ENCODE measurements around the gene PKP4. TPM values are rescaled to one million over a fixed set of nuclear protein-coding genes. Genes with fewer than 3 reads are reported as not detected.

Gene PKP4
- total and polyA plus RNA-seq, 2 donors (not counting 1 experiment from before 2014, with no cell fraction given): 2.0 to 13.3 TPM

DNA sequence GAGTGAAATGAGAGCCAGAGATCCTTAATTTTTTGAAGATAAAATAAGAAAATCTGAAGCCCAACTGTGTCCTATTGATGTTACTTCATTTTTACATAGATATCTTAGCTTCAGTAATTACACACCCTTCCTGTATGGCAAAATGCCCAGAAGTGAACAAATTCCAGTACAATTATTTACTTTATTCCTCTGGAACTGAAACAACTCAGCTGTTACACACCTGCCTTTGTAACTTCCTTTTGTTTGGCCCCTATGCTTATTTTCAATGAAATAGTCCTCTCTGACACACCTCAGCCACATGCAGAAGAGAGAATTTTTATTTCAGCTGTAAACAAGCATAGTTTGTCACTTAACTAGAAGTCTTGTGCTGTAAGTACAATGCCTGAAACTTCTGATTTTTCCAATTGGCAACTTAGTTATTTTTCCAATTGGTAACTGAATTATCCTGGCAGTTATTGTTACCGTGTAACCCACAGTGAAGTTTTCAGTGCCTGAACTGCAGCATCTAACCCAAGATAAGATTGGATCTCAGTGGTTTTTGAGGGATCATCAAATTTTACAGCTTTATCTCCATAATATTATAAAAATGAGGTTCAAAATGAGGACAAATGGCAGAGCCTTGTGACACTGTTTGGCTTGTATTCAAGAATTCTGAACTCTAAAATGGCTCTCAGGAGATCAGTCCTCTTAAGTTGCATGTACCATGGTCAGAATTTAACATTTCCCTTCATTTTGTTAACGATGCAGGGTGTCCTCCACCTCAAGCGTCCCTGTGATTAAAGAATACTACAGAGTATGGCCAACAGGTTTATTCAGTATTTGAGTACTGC lies 82.6 kb downstream of the PKP4 start:
- no peak overlapping the region for H3K4me3 ChIP-seq (ENCODE audit: control extremely low read depth in 1 of 5, extremely low read depth in 1 of 5, insufficient read depth in 1 of 5, low read depth in 2 of 5, low read length in 4 of 5)
- no peak overlapping the region for H2AFZ ChIP-seq (ENCODE audit: insufficient read depth, low read depth, low read length, poor library complexity, severe bottlenecking)
- H3K4me1 Mint-ChIP-seq: no peaks in the 10 kb centered on the region
- no peak for TF ChIP-seq CTCF (IDR thresholded peaks at IDR 0.05)
- no peak for TF ChIP-seq EZH2 (IDR thresholded peaks at IDR 0.05; ENCODE audit: borderline replicate concordance, insufficient read depth, low read depth, low read length, poor library complexity, severe bottlenecking)
- H3K9me3 ChIP-seq (ENCODE audit: control extremely low read depth in 1 of 3, control insufficient read depth in 2 of 3, insufficient read depth in 1 of 3, low read length in 2 of 3): no peaks in the 10 kb centered on the region
- H4K20me1 ChIP-seq (ENCODE audit: control insufficient read depth, insufficient read depth, low read length, poor library complexity, severe bottlenecking): no peaks in the 10 kb centered on the region
- no peaks in the 10 kb centered on the region for H3K27me3 Mint-ChIP-seq
- H3K4me3 Mint-ChIP-seq: no peak overlapping the region
- no peaks in the 10 kb centered on the region for H3K4me1 ChIP-seq (ENCODE audit: control insufficient read depth in 2 of 2, insufficient read depth in 2 of 2, low read length in 2 of 2)
- no peak overlapping the region for H3K4me2 ChIP-seq (replicated peaks; ENCODE audit: low read depth, low read length, poor library complexity, severe bottlenecking)
- CTCF ChIA-PET: no interaction called here
- no peaks in the 10 kb centered on the region for H3K9me3 Mint-ChIP-seq (ENCODE audit: insufficient read depth)
- DNase-seq: no peak
- no peak for ATAC-seq (ENCODE audit: low read depth)
- WGBS (ENCODE audit: insufficient coverage): 100% methylated on average over 1 of the region's 3 CpGs
- intact Hi-C loops (cut with micrococcal nuclease): no loop called here
- H3K27ac Mint-ChIP-seq: no peak overlapping the region
- no peaks in the 10 kb centered on the region for H3K36me3 ChIP-seq (replicated peaks in 1 of 2; ENCODE audit: control extremely low read depth in 1 of 2, control insufficient read depth in 1 of 2, extremely low read depth in 1 of 2, insufficient read depth in 2 of 2, low read length in 1 of 2)
- no peaks in the 10 kb centered on the region for H3K79me2 ChIP-seq (ENCODE audit: control insufficient read depth, insufficient read depth, low read length)
- POLR2A ChIA-PET: no interaction called here
- H3K9ac ChIP-seq (ENCODE audit: low read length): no peak overlapping the region
- no peaks in the 10 kb centered on the region for H3K27me3 ChIP-seq (replicated peaks in 1 of 4; ENCODE audit: control extremely low read depth in 1 of 4, control insufficient read depth in 3 of 4, insufficient read depth in 4 of 4, low read length in 3 of 4)
- no peak overlapping the region for H3K27ac ChIP-seq (ENCODE audit: low read length in 2 of 2)

GRCh38 chr2:158542577-158542976 lies 85.8 kb downstream of the PKP4 start:
- CTCF ChIA-PET: no interaction called here
- DNase-seq: no peak
- POLR2A ChIA-PET: no interaction called here
- Histone ChIP-seq H3K9ac (ENCODE audit: low read length) (no peak overlapping the region), H3K9me3 (ENCODE audit: control extremely low read depth in 1 of 3, control insufficient read depth in 2 of 3, insufficient read depth in 1 of 3, low read length in 2 of 3) (no peaks in the 10 kb centered on the region), H3K4me2 (replicated peaks; ENCODE audit: low read depth, low read length, poor library complexity, severe bottlenecking) (no peak overlapping the region), H3K27me3 (replicated peaks in 1 of 4; ENCODE audit: control extremely low read depth in 1 of 4, control insufficient read depth in 3 of 4, insufficient read depth in 4 of 4, low read length in 3 of 4) (no peaks in the 10 kb centered on the region), H3K36me3 (replicated peaks in 1 of 2; ENCODE audit: control extremely low read depth in 1 of 2, control insufficient read depth in 1 of 2, extremely low read depth in 1 of 2, insufficient read depth in 2 of 2, low read length in 1 of 2) (no peaks in the 10 kb centered on the region), H3K27ac (ENCODE audit: low read length in 2 of 2) (no peak overlapping the region), H3K79me2 (ENCODE audit: control insufficient read depth, insufficient read depth, low read length) (no peaks in the 10 kb centered on the region), H4K20me1 (ENCODE audit: control insufficient read depth, insufficient read depth, low read length, poor library complexity, severe bottlenecking) (no peaks in the 10 kb centered on the region), H3K4me1 (ENCODE audit: control insufficient read depth in 2 of 2, insufficient read depth in 2 of 2, low read length in 2 of 2) (no peaks in the 10 kb centered on the region), H3K4me3 (ENCODE audit: control extremely low read depth in 1 of 5, extremely low read depth in 1 of 5, insufficient read depth in 1 of 5, low read depth in 2 of 5, low read length in 4 of 5) (no peak overlapping the region), H2AFZ (ENCODE audit: insufficient read depth, low read depth, low read length, poor library complexity, severe bottlenecking) (no peak overlapping the region)
- no peak overlapping the region for H3K27ac Mint-ChIP-seq
- no peak overlapping the region for H3K4me3 Mint-ChIP-seq
- H3K4me1 Mint-ChIP-seq: peaks cover 5% of the 10 kb centered on the region
- no peaks in the 10 kb centered on the region for H3K27me3 Mint-ChIP-seq
- intact Hi-C loops (cut with micrococcal nuclease): no loop called here
- H3K9me3 Mint-ChIP-seq (ENCODE audit: insufficient read depth): no peaks in the 10 kb centered on the region
- no peak for ATAC-seq (ENCODE audit: low read depth)
- WGBS (ENCODE audit: insufficient coverage): 100% methylated on average over 1 of the region's 1 CpG
- no peak for TF ChIP-seq CTCF (IDR thresholded peaks at IDR 0.05)
